Measurements from ENCODE around the gene EFNB2.

EFNB2 gene

DNA sequence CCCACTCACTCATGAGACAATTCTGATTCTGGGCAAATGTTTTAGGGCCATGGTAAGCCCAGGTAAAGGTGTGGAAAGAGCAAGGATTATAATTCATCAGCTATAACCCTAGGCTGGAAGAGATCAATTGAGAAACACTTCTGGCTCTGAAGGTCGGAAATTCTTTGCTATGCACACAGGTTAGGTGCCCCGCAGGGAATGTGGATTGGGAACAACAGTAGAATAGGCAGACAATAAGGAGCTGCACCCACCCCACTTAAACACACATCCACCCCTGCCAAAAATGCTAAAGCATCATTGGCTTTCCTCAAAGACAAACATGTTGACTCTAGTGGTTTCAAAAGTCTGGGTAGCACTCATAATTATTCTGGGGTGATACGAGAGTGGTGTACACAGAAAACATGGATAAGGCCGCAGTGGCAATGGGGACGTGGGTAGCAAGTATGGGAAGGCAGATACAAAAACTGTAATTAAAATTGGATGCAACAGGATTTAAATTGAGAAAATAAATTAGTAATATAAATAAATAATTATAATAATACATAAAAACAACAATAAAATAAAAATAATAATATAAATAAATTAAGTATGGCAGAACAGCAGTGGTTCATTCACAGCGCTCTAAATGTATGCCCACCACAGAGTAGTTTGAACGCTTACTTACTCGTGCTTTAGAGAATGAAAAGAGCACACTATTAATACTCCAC, 8.6 kb downstream of the EFNB2 start:
- DNase-seq (ENCODE audit: low read depth in 4 of 4, low spot score in 1 of 4) = no peak

DNA sequence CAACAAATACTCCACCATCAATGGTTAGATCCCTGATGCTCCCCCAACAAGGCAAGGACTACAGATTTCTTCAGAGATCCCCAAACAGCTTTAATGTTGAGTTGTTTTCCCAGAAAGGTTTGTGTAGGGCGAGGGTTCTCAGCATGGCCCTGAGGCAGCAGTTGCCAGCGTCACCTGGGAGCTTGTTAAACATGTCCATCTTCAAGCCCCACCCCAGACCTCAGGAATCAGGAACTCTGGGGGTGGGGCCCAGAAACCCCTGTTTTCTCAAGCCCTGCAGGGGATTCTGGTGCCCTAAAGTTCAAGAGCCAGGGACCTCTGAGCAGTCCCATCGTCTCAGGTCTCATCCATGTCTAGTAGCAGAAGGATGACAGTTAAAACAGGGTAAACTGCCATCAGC, 9.6 kb downstream of the EFNB2 start:
- no peak for DNase-seq (ENCODE audit: low read depth in 4 of 4, low spot score in 1 of 4)

GRCh38 chr13:106524108-106524507, 11.4 kb downstream of the EFNB2 start:
- DNase-seq (ENCODE audit: low read depth in 4 of 4, low spot score in 1 of 4) = no peak

DNA sequence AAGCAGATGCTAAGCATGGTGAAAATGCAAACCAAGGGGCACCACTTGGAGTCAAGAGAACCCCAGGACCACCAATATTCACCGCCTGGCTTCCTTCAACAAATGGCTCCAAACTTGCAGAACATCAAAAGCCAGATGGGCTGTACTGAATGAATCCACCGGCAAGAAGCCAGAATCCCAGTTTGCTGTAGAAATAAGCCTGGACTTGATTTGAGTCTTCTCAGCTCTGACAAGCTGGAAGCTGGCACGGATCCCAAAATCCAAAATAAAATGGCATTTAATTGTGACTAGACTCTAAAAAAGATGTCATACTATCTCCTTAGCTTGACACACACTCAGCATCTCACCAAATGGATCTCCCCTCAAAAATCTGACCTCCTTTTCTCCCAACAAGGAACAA, 11.9 kb downstream of the EFNB2 start:
- no peak for DNase-seq (ENCODE audit: low read depth in 4 of 4, low spot score in 1 of 4)

DNA sequence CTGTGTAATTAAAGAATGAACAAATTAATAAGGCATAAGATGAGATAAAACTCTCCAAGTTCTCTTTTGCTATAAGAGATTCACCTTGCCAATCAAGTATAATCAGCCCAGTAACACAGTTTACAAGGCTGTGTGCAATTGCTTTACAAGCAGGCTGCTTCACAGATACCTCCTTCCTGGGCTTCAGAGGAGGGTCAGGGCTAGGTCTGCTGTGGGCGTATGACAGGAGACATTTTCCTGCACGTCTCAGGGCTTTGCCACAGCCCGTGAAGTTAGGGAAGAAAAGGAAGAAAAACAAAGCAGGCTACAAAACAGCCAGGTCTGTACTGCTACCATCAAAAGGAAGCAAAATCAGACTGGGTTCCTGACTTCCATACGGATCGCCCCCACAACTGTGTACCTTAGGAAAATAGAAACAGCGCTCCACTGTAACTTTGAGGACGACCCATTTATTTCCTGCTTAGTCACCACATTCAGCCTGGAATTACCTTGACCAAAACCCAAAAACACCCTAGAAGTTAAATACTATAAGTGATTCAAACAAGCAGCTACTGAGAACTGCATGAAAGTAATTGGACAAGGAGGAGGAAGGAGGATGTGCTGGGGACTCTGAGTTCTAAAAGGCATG, 12.4 kb downstream of the EFNB2 start:
- DNase-seq (ENCODE audit: low read depth in 4 of 4, low spot score in 1 of 4) = no peak

GRCh38 chr13:106522112-106522705, 13.3 kb downstream of the EFNB2 start:
- no peak for DNase-seq (ENCODE audit: low read depth in 4 of 4, low spot score in 1 of 4)

GRCh38 chr13:106521095-106521799, 14.2 kb downstream of the EFNB2 start:
- DNase-seq (ENCODE audit: low read depth in 4 of 4, low spot score in 1 of 4) = no peak

DNA sequence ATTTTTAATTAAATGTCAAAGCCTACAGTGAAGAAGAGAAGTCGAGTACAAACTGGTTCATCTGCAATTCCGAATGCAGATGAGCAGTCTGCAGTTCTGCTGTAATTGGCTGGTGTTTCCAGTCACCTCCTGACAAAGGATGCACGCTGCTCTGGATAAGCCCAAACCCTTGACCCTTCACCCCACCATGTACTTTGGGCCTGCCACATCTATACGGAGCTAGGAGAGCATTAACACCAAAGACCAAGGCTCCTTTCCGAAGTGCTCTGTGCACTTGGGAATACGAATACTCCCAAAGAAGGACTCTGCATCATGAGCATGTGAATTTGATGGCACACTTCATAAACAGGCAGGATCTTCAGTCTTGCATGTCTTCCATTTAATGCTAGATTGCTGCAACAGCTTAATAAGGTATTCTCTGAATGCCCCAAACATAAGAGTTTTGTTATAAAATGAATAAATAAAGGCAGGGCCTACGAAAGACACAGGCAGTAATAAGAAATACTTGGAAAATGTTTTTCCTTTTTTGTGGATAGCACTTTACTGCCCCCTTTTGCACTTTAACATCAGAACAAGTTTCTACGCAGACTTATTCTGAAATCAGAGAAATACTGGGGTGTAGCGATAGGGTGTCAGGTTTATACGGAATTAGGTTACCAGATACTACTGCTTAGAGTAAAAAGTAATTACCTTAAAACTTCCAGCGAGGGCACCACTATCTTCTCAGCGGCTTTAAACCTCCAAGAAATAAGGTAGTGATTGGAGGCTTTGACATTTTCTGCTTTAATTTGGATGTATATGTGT, 15.0 kb downstream of the EFNB2 start:
- no peak for DNase-seq (ENCODE audit: low read depth in 4 of 4, low spot score in 1 of 4)

- DNase-seq (ENCODE audit: low read depth in 4 of 4, low spot score in 1 of 4) = no peak
Measured at GRCh38 chr13:106518512-106518911, 16.9 kb downstream of the EFNB2 start.

- no peak for DNase-seq (ENCODE audit: low read depth in 4 of 4, low spot score in 1 of 4)
Measured at GRCh38 chr13:106517109-106517847, 18.2 kb downstream of the EFNB2 start.

GRCh38 chr13:106515635-106516254, 19.7 kb downstream of the EFNB2 start:
- DNase-seq (ENCODE audit: low read depth in 4 of 4, low spot score in 1 of 4) = no peak

DNA sequence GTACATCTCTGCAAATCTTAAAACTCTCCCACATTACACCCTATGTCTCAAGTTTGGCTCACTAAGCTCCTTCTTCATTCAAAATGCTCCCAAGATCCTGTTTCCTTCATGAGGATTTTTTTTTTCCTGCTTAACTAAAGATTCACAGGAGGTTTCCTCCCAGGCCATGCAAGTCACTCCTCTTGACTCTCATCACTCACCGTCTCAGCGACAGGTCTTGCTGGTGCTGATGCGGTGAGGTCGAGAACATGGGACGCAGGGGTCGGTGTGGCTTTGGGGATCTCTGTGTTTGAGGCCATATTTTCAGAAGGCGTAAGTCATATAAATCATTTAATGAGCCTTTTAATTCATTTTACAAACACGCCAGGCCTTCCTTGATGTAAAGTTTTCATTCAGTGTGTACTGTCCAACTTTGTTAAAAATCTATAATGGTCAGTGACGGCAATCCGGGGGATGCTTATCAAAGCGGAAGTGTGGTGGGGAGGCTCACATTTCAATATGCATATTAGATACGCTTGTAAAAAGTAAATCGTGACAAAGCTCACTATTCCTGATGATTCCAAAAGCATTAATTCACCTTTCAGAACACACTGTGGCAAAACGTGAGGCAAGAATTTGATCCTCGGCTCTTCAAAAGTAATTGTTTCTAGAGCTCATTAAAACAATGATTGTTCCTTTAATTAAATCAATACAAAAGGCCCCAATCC, 20.4 kb downstream of the EFNB2 start:
- no peak for DNase-seq (ENCODE audit: low read depth in 4 of 4, low spot score in 1 of 4)

DNA sequence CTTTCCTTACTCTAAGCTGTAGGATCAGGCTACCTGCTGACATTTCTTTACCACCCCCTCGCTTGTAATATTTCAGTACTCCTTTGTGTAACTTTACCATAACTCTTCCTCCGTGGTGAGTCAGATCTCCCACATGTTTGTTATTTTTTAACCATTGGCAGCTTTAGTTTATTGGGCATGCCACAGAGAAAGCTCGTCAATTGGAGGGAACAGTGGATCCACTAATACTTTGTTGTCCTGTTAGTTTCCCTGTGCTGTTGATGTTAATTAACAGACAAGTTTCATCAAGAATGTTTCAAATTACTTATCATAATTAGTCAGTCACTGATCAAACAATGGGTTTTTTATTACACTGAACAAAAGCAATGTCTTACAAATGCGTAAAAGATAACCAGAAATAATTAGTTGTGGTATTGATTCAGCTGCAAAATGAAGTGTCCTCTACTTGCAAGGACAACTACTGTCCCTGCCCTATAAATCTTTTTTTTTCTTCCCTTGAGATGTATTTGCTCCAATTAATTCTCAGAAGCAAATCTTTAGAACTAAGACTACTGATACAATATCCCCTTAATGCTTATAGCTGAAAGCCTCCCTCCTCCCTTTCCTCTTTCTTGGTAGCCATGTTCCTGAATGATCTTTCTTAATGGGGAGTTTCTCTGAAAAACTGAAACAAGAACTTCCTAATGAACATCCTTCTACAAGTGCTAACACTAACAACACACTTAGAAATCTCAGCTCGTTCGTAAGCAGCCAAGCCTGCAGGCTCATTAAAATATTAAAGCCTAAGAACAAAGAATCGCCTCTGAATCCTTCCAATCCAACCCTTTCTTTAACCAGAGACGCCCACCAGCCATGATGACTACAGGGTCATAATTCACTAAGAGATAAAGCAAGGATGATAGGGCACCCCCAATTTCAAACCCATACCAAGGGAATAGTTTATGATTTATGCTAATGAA, 22.2 kb downstream of the EFNB2 start:
- no peak for DNase-seq (ENCODE audit: low read depth in 4 of 4, low spot score in 1 of 4)

GRCh38 chr13:106507560-106508274, 27.7 kb downstream of the EFNB2 start:
- DNase-seq (ENCODE audit: low read depth in 4 of 4, low spot score in 1 of 4) = no peak

GRCh38 chr13:106506286-106506685, 29.2 kb downstream of the EFNB2 start:
- DNase-seq (ENCODE audit: low read depth in 4 of 4, low spot score in 1 of 4) = no peak

DNA sequence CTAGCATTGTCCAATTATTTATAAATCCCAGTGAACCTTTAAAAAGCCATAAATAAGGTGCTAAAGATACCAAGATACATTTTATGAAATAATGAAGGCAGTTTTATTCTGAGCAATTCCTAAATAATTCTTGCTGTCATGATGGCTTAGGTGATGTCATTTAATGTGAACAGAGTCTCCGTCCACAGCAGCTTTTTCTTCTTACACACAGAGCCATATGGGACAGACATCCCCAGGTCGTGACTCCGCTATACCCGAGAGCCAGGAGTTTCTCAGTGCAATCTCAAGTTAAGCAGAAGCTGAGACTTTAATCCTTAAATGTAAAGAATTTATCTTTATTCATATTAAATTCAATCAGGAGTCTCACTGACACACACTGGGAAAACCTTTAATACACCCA, 29.7 kb downstream of the EFNB2 start:
- DNase-seq (ENCODE audit: low read depth in 4 of 4, low spot score in 1 of 4) = no peak

- DNase-seq (ENCODE audit: low read depth in 4 of 4, low spot score in 1 of 4) = no peak
Measured at GRCh38 chr13:106505295-106505694, 30.2 kb downstream of the EFNB2 start.

Measured in stimulated activated CD4-positive, alpha-beta T cell treated with anti-CD3 and anti-CD28 coated beads, Interleukin-1b, Interleukin-23, amount 100 ng/mL, for 24 hours (primary cell).